GM23338 (cell line): ENCODE results near the gene PARP12.

Experiments used
- CTCF ChIP-seq, 2 experiments: fragments of 200-600 bp in 1 of 2; sonication (generic) in 1 of 2; conservative IDR thresholded peaks; 2 replicates each; pipeline versions ENCODE4 v1.5.1 to v1.6.1; 2016 to 2017; ENCODE audit warnings: antibody characterized with exemption in 2 of 2, low read depth in 2 of 2, mild to moderate bottlenecking in 2 of 2, moderate library complexity in 1 of 2
- ETS1 ChIP-seq: IDR thresholded peaks from 2 replicates; pipeline ENCODE4 v1.6.1; 2016; ENCODE audit warnings: antibody characterized with exemption
- EZH2 ChIP-seq: fragments of 200-600 bp; sonication (generic); IDR thresholded peaks from one replicate; pipeline ENCODE4 v1.8.0; 2017; ENCODE audit warnings: antibody characterized with exemption, mild to moderate bottlenecking, low read depth; ENCODE audit not compliant: unreplicated experiment
- EZH2phosphoT487 ChIP-seq: fragments of 200-600 bp; sonication (generic); IDR thresholded peaks from one replicate; pipeline ENCODE4 v1.8.1; 2018; ENCODE audit warnings: antibody characterized with exemption; ENCODE audit not compliant: unreplicated experiment
- JUNB ChIP-seq: IDR thresholded peaks from one replicate; pipeline ENCODE4 v1.6.1; 2016; ENCODE audit warnings: antibody characterized with exemption; ENCODE audit not compliant: unreplicated experiment
- NANOG ChIP-seq: IDR thresholded peaks from 2 replicates; pipeline ENCODE4 v1.6.1; 2016; ENCODE audit warnings: antibody characterized with exemption, borderline replicate concordance
- POLR2AphosphoS5 ChIP-seq: IDR thresholded peaks from 2 replicates; pipeline ENCODE4 v1.6.1; 2016; ENCODE audit warnings: antibody characterized with exemption, low read depth
- REST ChIP-seq: IDR thresholded peaks from one replicate; pipeline ENCODE4 v1.6.1; 2018; ENCODE audit warnings: antibody characterized with exemption; ENCODE audit not compliant: unreplicated experiment
- ZNF331 ChIP-seq: fragments of 250-450 bp; sonication (Bioruptor Pico); IDR thresholded peaks from 2 replicates; pipeline ENCODE4 v1.5.0; 2020; ENCODE audit warnings: low read depth, mild to moderate bottlenecking, moderate library complexity

- TF ChIP-seq POLR2AphosphoS5 = no peak
- no peak for TF ChIP-seq JUNB
- TF ChIP-seq CTCF (conservative IDR thresholded peaks at IDR 0.05; ENCODE audit: low read depth in 2 of 2) = no peak
- TF ChIP-seq REST = no peak
- no peak for TF ChIP-seq NANOG
- no peak for TF ChIP-seq ETS1
- no peak for TF ChIP-seq EZH2
- TF ChIP-seq EZH2phosphoT487 = no peak
- no peak for TF ChIP-seq ZNF331 (CRISPR knock-in tag)
Observed at GRCh38 chr7:140050100-140050499, 12.7 kb downstream of the PARP12 start.
